Measurements from ENCODE around the gene FFAR4.

Gene FFAR4

GRCh38 chr10:93595378-93596161 lies 29.1 kb downstream of the FFAR4 start:
- no peak for DNase-seq (ENCODE audit: low read depth)
- no peak overlapping the region for H3K4me3 ChIP-seq (ENCODE audit: low read depth, low read length)

GRCh38 chr10:93596539-93596938 lies 30.1 kb downstream of the FFAR4 start:
- no peak overlapping the region for H3K4me3 ChIP-seq (ENCODE audit: low read depth, low read length)
- DNase-seq (ENCODE audit: low read depth) = no peak

GRCh38 chr10:93597075-93597599 lies 30.7 kb downstream of the FFAR4 start:
- DNase-seq (ENCODE audit: low read depth) = no peak
- no peak overlapping the region for H3K4me3 ChIP-seq (ENCODE audit: low read depth, low read length)

GRCh38 chr10:93598157-93598556 lies 31.7 kb downstream of the FFAR4 start:
- H3K4me3 ChIP-seq (ENCODE audit: low read depth, low read length) = no peak overlapping the region
- DNase-seq (ENCODE audit: low read depth) = no peak

- no peak for DNase-seq (ENCODE audit: low read depth)
- no peak overlapping the region for H3K4me3 ChIP-seq (ENCODE audit: low read depth, low read length)
These were observed 32.9 kb downstream of the FFAR4 start for GRCh38 chr10:93599335-93599734.

GRCh38 chr10:93599778-93600177 lies 33.3 kb downstream of the FFAR4 start:
- no peak overlapping the region for H3K4me3 ChIP-seq (ENCODE audit: low read depth, low read length)

GRCh38 chr10:93600446-93601145 lies 34.1 kb downstream of the FFAR4 start:
- no peak for DNase-seq (ENCODE audit: low read depth)
- H3K4me3 ChIP-seq (ENCODE audit: low read depth, low read length) = peak overlapping the region; percentile 23

More at GRCh38 chr10:93599778-93600177, 33.3 kb downstream of the FFAR4 start:
- no peak for DNase-seq (ENCODE audit: low read depth)

- peak within 1 kb of the TSS; percentile 41 for H3K4me3 ChIP-seq (ENCODE audit: low read depth, low read length)
- DNase-seq (ENCODE audit: low read depth) = no peak
These were observed 34.8 kb downstream of the FFAR4 start, which contains the start of gene RBP4 for GRCh38 chr10:93601146-93601773. Gene RBP4, minus strand, starts transcription at chr10:93601235. Its CDS starts 207 bp downstream, at chr10:93601028.

GRCh38 chr10:93601774-93602162 lies 35.3 kb downstream of the FFAR4 start:
- no peak for DNase-seq (ENCODE audit: low read depth)
- no peak overlapping the region for H3K4me3 ChIP-seq (ENCODE audit: low read depth, low read length)

- DNase-seq (ENCODE audit: low read depth) = no peak
- H3K4me3 ChIP-seq (ENCODE audit: low read depth, low read length) = no peak overlapping the region
These were observed 36.6 kb downstream of the FFAR4 start for GRCh38 chr10:93603023-93603422.

GRCh38 chr10:93604146-93604545 lies 37.7 kb downstream of the FFAR4 start:
- no peak overlapping the region for H3K4me3 ChIP-seq (ENCODE audit: low read depth, low read length)
- no peak for DNase-seq (ENCODE audit: low read depth)

- H3K4me3 ChIP-seq (ENCODE audit: low read depth, low read length) = no peak overlapping the region
- no peak for DNase-seq (ENCODE audit: low read depth)
These were observed 42.0 kb downstream of the FFAR4 start for GRCh38 chr10:93608421-93608820.

- no peak for DNase-seq (ENCODE audit: low read depth)
- no peak within 1 kb of the TSS for H3K4me3 ChIP-seq (ENCODE audit: low read depth, low read length)
These were observed 45.8 kb downstream of the FFAR4 start, which contains the start of gene PDE6C for GRCh38 chr10:93612311-93612710. Gene PDE6C, plus strand, starts transcription at chr10:93612537. Its CDS starts 189 bp downstream, at chr10:93612726.

GRCh38 chr10:93613126-93613525 lies 46.7 kb downstream of the FFAR4 start:
- H3K4me3 ChIP-seq (ENCODE audit: low read depth, low read length) = no peak overlapping the region
- no peak for DNase-seq (ENCODE audit: low read depth)

- H3K4me3 ChIP-seq (ENCODE audit: low read depth, low read length) = no peak overlapping the region
- DNase-seq (ENCODE audit: low read depth) = no peak
These were observed 47.8 kb downstream of the FFAR4 start for GRCh38 chr10:93614101-93614825.

- no peak overlapping the region for H3K4me3 ChIP-seq (ENCODE audit: low read depth, low read length)
- DNase-seq (ENCODE audit: low read depth) = no peak
These were observed 49.2 kb downstream of the FFAR4 start for GRCh38 chr10:93615576-93616235.

GRCh38 chr10:93620925-93621324 lies 54.5 kb downstream of the FFAR4 start:
- H3K4me3 ChIP-seq (ENCODE audit: low read depth, low read length) = no peak overlapping the region
- no peak for DNase-seq (ENCODE audit: low read depth)

GRCh38 chr10:93622942-93623341 lies 56.5 kb downstream of the FFAR4 start:
- no peak for DNase-seq (ENCODE audit: low read depth)
- H3K4me3 ChIP-seq (ENCODE audit: low read depth, low read length) = no peak overlapping the region

GRCh38 chr10:93628858-93629257 lies 62.4 kb downstream of the FFAR4 start:
- no peak overlapping the region for H3K4me3 ChIP-seq (ENCODE audit: low read depth, low read length)
- no peak for DNase-seq (ENCODE audit: low read depth)
